ENCODE measurements around the gene CLIP3.
"Not testable (repeated sequence)": the region's sequence is repeated elsewhere in the genome, so short reads cannot be mapped to it uniquely, and the experiment has no call there.

Gene CLIP3

DNA sequence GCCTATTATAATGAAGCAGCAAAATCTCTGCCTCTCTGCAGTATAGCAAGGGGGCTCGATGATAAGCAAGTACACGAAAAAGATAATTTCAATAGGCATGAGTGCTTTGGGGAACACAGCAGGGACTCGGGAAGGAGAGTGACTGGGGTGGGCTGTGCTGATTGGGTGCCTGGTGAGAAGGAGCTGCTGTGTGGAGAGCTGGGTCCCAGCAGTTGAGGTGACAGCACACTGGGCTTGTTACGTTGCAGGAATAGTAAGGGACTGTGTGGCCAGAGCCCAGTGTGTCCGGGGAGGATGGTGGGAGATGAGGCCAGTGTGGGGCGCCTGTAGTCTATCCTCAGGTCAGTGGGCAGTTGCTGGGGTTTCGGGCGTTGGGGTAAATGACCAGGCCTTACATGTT, 39.4 kb upstream of the CLIP3 start:
- Mint-ChIP-seq H3K36me3 (ENCODE audit: low read depth) (peaks cover 62% of the 10 kb centered on the region), H3K27ac (no peak overlapping the region), H3K4me1 (no peaks in the 10 kb centered on the region), H3K9me3 (peaks cover 12% of the 10 kb centered on the region), H3K4me3 (no peak overlapping the region), H3K27me3 (ENCODE audit: low read depth, poor library complexity) (no peaks in the 10 kb centered on the region)
- DNase-seq = no peak
- TF ChIP-seq, protein P1, sequence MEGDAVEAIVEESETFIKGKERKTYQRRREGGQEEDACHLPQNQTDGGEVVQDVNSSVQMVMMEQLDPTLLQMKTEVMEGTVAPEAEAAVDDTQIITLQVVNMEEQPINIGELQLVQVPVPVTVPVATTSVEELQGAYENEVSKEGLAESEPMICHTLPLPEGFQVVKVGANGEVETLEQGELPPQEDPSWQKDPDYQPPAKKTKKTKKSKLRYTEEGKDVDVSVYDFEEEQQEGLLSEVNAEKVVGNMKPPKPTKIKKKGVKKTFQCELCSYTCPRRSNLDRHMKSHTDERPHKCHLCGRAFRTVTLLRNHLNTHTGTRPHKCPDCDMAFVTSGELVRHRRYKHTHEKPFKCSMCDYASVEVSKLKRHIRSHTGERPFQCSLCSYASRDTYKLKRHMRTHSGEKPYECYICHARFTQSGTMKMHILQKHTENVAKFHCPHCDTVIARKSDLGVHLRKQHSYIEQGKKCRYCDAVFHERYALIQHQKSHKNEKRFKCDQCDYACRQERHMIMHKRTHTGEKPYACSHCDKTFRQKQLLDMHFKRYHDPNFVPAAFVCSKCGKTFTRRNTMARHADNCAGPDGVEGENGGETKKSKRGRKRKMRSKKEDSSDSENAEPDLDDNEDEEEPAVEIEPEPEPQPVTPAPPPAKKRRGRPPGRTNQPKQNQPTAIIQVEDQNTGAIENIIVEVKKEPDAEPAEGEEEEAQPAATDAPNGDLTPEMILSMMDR (IDR thresholded peaks at IDR 0.05) = no peak

DNA sequence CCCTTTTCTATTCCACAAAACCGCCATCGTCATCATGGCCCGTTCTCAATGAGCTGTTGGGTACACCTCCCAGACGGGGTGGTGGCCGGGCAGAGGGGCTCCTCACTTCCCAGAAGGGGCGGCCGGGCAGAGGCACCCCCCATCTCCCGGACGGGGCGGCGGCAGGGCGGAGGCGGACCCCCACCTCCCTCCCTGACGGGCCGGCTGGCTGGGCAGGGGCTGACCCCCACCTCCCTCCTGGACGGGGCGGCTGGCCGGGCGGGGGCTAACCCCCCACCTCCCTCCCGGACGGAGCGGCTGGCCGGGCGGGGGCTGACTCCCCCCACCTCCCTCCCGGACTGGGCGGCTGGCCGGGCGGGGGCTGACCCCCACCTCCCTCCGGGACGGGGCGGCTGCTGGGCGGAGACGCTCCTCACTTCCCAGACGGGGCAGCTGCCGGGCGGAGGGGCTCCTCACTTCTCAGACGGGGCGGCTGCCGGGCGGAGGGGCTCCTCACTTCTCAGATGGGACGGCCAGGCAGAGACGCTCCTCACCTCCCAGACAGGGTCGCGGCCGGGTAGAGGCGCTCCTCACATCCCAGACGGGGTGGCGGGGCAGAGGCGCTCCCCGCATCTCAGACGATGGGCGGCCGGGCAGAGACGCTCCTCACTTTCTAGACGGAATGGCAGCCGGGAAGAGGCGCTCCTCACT, 36.3 kb upstream of the CLIP3 start:
- Mint-ChIP-seq H3K36me3 (ENCODE audit: low read depth) (peaks cover 61% of the 10 kb centered on the region), H3K9me3 (peaks cover 12% of the 10 kb centered on the region)
- not testable (repeated sequence) for H3K27me3 Mint-ChIP-seq (ENCODE audit: low read depth, poor library complexity); DNase-seq; H3K4me3 Mint-ChIP-seq; H3K4me1 Mint-ChIP-seq; H3K27ac Mint-ChIP-seq

DNA sequence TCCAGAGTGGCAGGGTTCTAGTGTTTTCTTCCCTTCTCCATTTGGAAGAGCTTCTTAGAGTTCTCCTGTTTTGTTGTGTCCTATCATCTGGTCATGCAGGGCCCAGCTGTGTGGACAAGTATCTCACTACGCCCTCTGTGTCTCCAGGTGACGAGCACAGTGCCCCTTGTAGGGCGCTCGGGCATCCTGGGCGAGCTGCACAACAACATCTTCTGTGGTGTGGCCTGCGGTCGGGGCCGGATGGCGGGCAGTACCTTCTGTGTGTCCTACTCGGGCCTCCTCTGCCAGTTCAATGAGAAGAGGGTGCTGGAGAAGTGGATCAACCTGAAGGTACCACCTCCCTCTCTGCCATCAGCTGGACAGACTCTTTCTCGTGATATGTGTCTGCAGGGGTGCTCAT, 35.0 kb upstream of the CLIP3 start:
- TF ChIP-seq, protein P1 (IDR thresholded peaks at IDR 0.05) = no peak
- Mint-ChIP-seq H3K27ac (no peak overlapping the region), H3K36me3 (ENCODE audit: low read depth) (peaks cover 55% of the 10 kb centered on the region), H3K27me3 (ENCODE audit: low read depth, poor library complexity) (no peaks in the 10 kb centered on the region), H3K4me1 (no peaks in the 10 kb centered on the region), H3K4me3 (no peak overlapping the region), H3K9me3 (peaks cover 12% of the 10 kb centered on the region)
- no peak for DNase-seq

DNA sequence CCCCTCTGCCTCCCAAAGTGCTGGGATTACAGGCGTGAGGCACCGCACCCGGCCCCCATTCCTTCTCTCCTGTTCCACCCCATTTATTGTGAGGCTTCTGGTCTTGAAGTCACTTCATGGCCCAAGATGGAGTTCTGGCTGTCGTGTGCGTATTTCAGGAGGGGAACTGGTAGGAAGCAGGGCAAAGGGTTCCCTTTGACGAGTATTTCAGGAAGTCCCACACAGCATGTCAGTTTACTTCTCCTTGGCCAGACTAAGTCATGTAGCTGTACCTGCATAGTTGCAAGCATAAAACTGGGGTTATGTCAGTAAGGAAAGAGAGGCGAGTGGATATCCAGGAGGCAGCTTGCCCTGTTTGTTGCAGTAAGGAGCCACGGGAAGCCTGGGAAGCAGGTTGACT, 32.2 kb upstream of the CLIP3 start:
- H3K4me1 Mint-ChIP-seq = no peaks in the 10 kb centered on the region
- peaks cover 35% of the 10 kb centered on the region for H3K36me3 Mint-ChIP-seq (ENCODE audit: low read depth)
- peaks cover 7% of the 10 kb centered on the region for H3K9me3 Mint-ChIP-seq
- H3K27ac Mint-ChIP-seq = no peak overlapping the region
- TF ChIP-seq, protein P1 (IDR thresholded peaks at IDR 0.05) = no peak
- no peak for DNase-seq
- H3K4me3 Mint-ChIP-seq = no peak overlapping the region
- H3K27me3 Mint-ChIP-seq (ENCODE audit: low read depth, poor library complexity) = no peaks in the 10 kb centered on the region

DNA sequence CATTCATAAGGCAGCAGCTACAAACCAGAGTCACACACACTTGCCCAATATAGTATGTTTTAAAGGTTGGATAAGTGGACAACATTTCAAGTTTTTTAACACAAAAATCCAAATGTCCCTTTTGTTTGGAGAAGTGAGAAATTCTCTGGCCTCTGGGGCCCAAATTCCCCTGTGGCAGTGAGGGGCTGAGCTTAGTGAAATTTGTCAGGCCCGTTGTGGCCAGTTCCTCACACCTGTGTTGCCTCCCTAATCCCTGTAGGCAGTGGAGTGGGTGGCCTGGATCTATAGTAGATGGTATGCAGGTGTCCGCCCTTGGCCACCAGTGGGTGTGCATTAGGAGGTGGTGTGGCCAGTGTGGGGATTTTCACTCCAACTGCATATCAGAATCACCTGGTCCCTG, 28.7 kb upstream of the CLIP3 start:
- H3K9me3 Mint-ChIP-seq = no peaks in the 10 kb centered on the region
- H3K27me3 Mint-ChIP-seq (ENCODE audit: low read depth, poor library complexity) = no peaks in the 10 kb centered on the region
- TF ChIP-seq, protein P1 (IDR thresholded peaks at IDR 0.05) = no peak
- peaks cover 17% of the 10 kb centered on the region for H3K4me1 Mint-ChIP-seq
- H3K4me3 Mint-ChIP-seq = no peak overlapping the region
- no peak overlapping the region for H3K27ac Mint-ChIP-seq
- DNase-seq = no peak
- peaks cover 10% of the 10 kb centered on the region for H3K36me3 Mint-ChIP-seq (ENCODE audit: low read depth)

DNA sequence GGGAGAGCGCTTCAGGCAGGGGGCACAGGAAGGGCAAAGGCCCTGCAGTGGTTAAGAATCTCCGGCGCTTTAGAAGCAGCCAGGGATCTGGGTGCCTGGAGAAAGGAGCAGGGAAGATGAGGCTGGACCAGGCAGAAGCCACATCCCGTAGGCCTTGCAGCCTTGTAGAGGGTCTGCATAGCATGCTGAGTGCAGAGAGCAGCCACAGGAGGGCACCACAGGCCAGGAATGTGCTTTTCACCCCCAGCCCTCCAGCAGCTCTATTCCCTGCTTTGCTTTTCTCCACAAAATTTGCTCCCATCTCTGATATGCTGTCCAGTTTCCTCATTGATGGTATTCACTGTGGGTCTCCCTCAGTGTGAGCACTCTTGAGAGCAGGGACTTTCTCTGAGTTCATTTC, 27.8 kb upstream of the CLIP3 start:
- Mint-ChIP-seq H3K27ac (no peak overlapping the region), H3K27me3 (ENCODE audit: low read depth, poor library complexity) (no peaks in the 10 kb centered on the region), H3K4me3 (no peak overlapping the region), H3K4me1 (peaks cover 27% of the 10 kb centered on the region), H3K9me3 (no peaks in the 10 kb centered on the region), H3K36me3 (ENCODE audit: low read depth) (peaks cover 10% of the 10 kb centered on the region)
- TF ChIP-seq, protein P1 (IDR thresholded peaks at IDR 0.05) = peak; percentile 28
- DNase-seq = peak; percentile 32

All from nephron progenitor cell (in vitro differentiated cells).